Stimulated activated CD8-positive, alpha-beta memory T cell treated with anti-CD3 and anti-CD28 coated beads, Interleukin-4, amount 100 ng/mL, for 48 hours (primary cell): ENCODE data around the gene TBATA.
"Not testable (repeated sequence)": the region's sequence is repeated elsewhere in the genome, so short reads cannot be mapped to it uniquely, and the experiment has no call there.

Experiments used
- DNase-seq: peaks from one replicate; pipeline ENCODE4 v3.0.0-alpha.2; 2020

The TBATA gene

GRCh38 chr10:70777063-70777875 is 7.9 kb downstream of the TBATA start:
- no peak for DNase-seq

GRCh38 chr10:70776455-70777005 is 8.6 kb downstream of the TBATA start:
- no peak for DNase-seq

- no peak for DNase-seq
Observed at GRCh38 chr10:70775679-70776454, 9.3 kb downstream of the TBATA start.

- DNase-seq: no peak
Observed at GRCh38 chr10:70774810-70775678, 10.1 kb downstream of the TBATA start.

GRCh38 chr10:70773965-70774809 is 11.0 kb downstream of the TBATA start:
- peak; percentile 10 for DNase-seq

- DNase-seq: no peak
Observed at GRCh38 chr10:70773461-70773860, 11.7 kb downstream of the TBATA start.

GRCh38 chr10:70772627-70773026 is 12.6 kb downstream of the TBATA start:
- peak; percentile 8 for DNase-seq

- peak; percentile 17 for DNase-seq
Observed at GRCh38 chr10:70771311-70772194, 13.6 kb downstream of the TBATA start.

GRCh38 chr10:70770516-70770915 is 14.7 kb downstream of the TBATA start:
- peak; percentile 7 for DNase-seq

DNA sequence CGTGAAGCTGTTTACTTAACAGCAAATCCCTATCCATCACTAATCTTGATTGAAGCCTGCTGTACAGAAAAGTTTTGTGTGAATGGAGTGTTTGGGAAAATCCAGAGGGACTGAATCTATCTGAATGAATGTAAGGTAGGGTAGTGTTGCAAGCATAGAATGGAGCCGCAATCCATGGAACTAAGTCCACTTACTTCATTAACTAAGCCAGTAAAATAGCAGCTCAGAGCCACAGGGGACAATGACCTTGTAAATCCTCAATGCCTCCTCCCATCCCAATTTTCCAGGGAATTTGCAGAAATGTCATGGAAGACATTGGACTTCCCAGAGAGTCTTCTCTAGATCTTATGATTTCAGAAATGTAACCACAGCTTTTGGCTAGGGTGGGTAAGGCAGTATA is 15.2 kb downstream of the TBATA start:
- DNase-seq: no peak

GRCh38 chr10:70769121-70769520 is 16.1 kb downstream of the TBATA start:
- no peak for DNase-seq

- not testable (repeated sequence) for DNase-seq
Observed at GRCh38 chr10:70768026-70768685, 17.0 kb downstream of the TBATA start.

- DNase-seq: no peak
Observed at GRCh38 chr10:70765794-70766594, 19.2 kb downstream of the TBATA start.

DNA sequence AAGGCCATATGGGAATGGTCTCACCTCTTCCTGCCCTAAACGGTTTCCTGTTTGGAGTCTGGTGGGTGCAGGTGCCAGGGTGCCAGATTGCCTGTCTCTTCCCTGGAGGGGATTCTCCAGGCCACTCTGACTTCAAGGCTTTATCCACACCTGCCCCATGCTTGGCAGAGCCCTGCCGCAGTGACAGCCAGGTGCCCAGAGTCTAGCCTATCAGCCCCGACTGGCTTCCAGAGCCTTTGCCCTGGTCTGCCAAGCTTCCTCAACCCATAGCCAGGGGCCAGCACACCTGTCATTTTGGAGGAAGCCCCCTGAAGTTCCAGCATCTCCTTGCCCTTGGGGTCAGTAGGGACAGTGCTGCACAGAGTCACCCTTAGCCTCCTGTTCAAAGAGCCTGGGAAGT is 21.6 kb downstream of the TBATA start:
- no peak for DNase-seq

DNA sequence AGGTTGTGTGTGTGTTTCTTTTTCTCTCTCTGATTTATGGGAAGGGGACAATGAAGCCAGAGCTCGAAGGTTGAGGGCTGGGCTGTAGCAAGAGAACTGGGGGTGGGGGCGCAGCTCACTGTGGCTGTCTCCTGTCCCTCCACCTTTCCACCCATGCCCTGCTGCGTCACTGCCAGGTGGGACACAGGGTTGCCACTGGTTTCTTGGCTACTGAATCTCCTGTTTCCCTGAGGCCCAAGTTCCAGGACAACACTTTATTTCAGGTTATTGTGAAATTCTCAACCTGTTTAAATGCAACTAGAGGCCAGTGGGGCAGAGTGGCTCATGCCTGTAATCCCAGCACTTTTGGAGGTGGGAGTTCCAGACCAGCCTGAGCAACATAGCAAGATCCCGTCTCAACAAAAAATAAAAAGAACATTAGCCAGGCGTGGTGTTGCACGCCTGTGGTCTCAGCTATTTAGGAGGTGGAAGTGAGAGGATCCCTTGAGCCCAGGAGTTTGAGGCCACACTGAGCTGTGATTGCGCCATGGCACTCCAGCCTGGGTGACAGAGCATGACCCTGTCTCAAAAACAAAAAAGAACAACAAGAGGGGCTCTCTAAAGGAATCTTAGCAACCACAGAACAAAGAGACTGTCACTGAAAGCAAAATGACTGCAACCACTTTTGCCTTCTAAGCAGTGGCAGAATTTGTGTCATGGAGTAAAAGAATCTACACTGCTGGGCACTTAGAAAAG is 22.6 kb downstream of the TBATA start:
- no peak for DNase-seq

- DNase-seq: no peak
Observed at GRCh38 chr10:70761727-70762350, 23.3 kb downstream of the TBATA start.

DNA sequence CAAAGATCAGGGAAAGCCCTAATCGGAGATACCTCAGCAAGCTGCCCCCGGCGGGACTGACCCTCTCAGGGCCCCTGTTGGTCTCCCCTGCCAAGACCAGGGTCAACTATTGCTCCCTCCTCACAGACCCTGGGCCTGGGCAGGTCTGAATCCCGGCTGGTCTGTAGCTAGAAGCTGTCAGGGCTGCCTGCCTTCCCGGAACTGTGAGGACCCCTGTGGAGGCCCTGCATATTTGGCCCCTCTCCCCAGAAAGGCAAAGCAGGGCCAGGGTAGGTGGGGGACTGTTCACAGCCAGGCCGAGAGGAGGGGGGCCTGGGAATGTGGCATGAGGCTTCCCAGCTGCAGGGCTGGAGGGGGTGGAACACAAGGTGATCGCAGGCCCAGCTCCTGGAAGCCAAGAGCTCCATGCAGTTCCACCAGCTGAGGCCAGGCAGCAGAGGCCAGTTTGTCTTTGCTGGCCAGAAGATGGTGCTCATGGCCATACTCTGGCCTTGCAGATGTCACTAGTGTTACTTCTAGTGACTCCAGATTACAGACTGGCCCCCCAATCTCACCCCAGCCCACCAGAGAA is 24.1 kb downstream of the TBATA start:
- no peak for DNase-seq

DNA sequence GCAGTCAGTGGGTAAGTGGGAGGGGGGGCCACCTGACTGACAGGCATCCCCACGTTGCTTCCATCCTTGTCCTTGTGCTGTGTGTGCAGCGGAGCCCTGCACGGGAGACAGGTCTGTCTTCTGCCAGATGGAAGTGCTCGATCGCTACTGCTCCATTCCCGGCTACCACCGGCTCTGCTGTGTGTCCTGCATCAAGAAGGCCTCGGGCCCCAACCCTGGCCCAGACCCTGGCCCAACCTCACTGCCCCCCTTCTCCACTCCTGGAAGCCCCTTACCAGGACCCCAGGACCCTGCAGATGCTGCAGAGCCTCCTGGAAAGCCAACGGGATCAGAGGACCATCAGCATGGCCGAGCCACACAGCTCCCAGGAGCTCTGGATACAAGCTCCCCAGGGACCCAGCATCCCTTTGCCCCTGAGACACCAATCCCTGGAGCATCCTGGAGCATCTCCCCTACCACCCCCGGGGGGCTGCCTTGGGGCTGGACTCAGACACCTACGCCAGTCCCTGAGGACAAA is 24.8 kb downstream of the TBATA start:
- no peak for DNase-seq
